Femur (tissue), 1 donor: ENCODE measurements around the gene SURF1.
"Not testable (repeated sequence)": the region's sequence is repeated elsewhere in the genome, so short reads cannot be mapped to it uniquely, and the experiment has no call there.

Source experiments
- DNase-seq: peaks from one replicate; pipeline ENCODE4 v3.0.0-alpha.2; 2017

SURF1 gene

DNA sequence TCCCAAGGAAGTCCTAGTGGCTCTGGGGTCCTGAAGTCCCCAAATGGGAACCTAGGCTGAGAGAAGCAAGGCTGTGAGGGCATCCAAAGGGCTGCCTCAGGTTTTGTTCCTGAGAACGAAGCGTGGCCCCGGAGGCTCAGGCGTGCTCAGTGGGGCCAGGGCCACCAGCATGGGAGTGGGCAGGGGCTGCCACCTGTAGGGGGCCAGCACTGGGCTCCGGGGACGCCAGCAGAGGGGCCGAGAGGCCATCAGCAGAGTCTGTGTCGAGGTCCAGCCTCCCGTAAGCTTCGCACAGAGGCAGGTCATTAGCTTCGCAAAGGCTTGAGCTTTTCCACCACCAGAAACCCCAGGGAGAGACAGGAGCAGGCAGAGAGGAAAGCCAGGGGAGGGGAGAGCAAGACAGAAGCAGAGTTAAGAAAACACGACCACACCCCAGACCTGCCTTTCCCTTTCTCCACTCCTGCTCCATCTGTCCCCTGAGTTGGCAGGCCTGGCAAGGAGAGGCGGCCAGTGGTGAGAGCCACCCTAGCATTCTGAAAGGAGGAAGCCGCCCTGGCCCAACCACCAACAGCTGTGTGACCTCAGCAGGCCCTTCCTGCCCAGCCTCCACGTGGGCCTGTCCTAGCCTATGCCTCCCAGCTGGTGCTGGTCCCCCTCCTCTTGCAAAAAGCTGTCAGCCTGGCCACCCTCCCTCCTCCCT, 14.8 kb downstream of the SURF1 start:
- peak; percentile 71 for DNase-seq

DNA sequence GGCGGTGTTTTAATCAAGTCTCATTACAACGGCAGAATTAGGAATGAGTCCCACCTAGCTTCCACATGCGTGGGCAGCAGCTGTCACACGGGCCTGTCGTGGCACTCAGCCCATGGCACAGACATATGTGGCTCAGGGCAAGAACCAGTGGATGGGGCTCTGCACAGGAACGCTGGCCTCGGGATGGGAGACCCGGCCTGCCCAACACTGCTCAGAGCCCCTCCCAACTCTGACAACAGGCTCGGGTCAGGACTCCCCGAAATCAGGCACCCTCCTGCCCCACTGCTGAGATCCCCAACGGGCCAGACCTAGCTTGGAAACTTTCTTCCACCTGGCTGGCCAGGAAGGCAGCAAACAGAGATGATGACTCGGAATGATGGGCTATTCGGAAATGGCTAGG, 15.4 kb downstream of the SURF1 start:
- DNase-seq: no peak

DNA sequence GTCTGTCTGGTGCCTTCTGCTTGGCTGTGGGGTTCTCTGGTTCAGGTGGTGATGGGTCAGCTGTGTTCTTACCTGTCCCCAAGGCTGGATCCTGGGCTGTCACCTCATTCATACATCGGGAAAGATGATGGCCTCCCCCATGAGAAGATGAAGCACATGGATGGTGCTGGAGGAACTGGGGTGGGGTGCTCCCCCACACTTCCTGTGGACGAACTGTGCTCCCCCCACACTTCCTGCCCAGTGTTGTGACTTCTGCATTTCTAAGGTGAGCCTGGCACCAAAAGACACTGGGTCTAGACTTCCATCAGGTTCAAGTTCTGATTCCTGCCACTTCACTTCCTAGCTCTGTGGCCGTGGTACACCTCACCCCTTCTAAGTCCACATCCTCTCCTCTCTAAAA, 16.0 kb downstream of the SURF1 start:
- no peak for DNase-seq

DNA sequence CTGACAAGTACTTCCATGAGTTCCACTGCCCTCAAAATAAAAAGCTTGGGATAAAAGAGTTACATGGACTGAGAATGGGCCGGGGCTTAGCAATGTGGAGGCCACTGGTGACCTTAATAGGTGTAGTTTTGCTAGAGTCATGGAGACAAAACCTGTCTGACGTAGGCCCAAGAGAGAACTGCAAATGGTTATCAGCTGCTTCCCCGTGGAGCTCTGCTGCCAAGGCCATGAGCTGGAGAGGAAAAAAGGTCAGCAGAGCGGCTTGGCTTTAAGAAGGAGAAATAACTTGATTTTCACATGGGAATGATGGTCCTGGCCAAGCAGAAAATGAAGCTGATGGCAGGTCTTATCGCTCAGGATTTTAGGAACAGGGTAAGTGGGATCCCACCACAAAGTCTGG, 16.6 kb downstream of the SURF1 start:
- no peak for DNase-seq

DNA sequence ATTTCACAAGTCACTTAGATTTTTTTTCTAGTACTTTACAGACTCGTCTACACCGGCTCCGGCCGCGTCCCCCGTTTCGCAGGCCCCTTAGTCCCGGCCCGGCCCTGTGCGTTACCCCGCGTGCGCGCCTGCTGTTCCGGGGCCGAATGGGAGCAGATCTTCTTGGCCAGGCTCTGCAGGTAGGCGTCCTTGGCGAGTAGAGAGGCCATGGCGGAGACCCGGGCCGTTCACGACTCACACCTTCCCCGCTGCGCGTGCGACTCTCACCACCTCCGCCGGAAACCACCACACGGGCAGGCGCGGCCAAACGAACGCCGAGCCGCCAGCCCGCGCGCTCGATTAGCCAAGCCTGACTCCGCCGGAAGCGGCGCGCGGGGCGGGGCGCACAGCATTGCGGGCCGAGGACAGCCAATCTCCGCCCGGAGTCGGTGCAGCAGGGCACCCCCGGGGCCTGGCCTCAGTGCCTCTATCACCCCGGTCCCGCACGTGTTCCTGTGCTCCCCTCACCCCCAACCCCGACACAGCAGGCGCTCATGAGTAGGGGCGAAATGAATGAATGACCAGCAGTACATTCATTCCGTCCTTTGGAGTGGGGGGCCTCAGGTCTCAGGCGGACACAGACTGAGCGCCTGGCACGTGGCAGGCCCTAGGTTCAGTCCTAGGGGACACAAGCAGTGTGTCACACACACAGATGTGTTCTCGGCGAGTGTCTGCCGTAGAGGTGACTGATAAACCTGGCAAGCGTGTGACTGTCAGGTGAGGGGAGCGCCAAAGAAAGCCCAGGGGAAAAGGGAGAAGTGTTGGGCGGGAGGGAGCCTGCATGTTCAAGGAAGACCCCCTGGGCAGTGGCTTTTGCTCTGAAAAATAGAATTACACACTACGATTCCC, 20.1 kb downstream of the SURF1 start, which contains the start of gene SURF6:
Gene SURF6, minus strand, starts transcription at position 265 of the 888 bp plus-strand sequence. Its CDS starts 56 bp downstream, at position 209.
- peak; percentile 93 for DNase-seq

DNA sequence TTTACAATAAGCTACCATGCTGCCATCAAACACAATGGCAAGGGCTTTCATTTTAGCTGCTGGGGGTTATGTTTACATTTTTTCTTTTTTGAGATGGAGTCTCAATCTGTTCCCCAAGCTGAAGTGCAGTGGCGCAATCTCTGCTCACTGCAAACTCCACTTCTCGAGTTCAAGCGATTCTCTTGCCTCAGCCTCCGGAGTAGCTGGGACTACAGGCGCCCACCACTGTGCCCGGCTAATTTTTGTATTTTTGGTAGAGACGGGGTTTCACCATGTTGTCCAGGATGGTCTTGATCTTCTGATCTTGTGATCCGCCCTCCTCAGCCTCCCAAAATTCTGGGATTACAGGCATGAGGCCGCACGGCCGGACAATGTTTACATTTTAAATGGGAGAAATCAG, 21.4 kb downstream of the SURF1 start:
- DNase-seq: not testable (repeated sequence)

DNA sequence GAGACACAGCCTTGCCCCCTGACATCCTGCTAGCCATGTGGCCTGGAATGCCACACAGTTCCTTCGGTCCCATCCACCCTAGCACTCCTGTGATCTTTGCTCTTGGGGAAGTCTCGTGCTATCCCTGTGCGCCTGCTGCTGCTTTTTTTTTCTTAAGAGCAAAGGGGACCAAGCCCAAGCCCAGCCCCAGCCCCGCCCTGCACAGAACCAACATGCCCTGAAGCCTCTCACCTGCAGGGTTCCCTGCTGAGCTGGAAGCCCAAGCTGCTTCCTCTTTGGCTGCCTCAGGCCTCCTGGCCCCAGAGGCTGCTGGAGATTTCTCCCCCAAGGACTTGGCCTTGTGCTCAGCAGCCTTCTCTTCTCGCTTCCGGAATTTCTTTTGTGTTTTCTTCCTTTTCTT, 22.1 kb downstream of the SURF1 start:
- no peak for DNase-seq

DNA sequence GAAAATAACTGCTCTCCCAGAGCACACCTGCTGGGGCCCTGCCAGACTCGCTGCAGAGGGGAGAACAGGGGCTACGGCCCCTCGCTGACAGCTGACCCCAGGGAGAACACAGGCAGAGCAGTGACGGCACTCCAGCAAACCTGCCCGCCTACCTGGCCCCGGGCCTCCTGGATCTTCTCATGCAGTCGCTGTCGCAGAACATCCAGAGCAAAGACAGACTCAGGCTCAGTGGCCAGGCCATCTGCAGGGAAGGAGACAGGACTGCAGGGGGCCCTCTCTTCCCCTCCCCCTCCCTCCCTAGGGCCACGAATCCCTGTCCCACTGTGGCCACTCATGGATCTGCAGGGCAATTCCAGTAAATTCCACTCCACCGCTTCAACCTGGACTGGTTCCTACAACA, 22.7 kb downstream of the SURF1 start:
- DNase-seq: no peak

DNA sequence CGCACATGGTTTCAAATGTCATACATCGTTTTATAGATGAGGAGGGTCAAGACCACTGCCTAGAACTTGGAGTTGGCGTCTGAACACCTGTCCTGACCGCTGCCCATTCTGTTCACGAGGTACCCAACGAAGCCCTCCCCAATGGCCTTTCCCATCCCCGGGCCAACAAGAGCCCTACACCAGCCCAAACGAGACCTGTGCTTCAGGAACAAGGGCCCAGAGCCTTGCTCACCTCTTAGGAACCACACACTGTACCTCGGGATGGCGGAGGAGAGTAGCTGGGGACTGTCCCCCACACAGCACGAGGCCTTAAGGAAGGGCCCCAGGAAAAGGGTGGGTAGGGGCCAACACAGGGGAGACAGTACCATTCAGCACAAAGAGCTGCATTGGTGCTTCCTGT, 23.3 kb downstream of the SURF1 start:
- DNase-seq: no peak

DNA sequence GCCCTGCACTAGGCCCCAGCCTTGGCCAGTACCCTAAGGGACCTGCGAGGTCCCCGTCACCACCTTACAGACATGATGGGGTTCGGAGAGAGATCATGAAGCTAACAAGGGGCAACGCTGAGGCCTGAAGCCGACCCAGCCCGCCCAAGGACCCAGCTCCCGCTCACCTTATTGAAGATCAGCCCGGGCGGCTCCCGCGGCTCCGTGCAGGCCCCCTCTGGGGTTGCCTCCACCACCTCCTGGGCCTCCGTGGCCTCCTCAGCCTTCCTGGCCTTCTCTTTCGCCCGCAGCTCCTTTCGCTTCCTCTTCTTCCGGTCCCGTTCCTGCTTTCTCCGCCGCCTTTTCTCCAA, 23.9 kb downstream of the SURF1 start:
- DNase-seq: no peak

DNA sequence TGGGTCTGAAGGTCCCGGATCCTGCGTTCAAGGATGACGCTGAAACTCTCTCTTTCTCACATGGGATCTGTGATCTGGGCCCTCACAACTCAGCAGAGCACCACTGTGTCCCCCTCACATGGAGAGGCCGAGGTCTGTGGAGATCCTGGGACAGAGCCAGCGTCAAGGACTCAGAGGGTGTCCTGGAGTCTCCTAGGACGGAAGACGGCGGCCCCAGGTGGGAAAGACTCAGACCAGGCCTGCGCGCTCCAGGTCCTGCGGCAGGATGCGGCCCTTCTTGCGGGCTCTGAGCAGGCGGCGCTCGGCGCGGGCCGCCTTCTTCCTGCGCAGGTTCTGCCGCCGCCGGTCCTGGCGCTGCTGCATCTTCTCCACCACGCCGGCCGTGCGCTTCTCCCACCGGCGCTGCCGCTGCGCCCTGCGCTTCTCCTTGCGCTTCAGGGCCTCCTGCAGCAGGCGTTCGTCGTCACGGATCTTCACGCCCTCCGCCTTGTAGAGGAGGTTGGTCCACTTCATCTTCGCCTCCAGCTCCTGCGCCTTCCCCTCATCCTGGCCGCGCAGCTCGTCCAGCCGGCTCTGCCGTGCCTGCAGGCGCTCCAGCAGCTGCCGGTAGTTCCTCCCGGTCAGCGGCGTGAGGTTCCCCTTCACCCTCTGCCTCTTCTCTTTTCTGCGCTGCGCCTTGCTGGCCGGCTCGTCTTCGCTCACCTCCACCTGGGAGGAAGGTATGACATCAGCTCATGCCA, 24.5 kb downstream of the SURF1 start:
- DNase-seq: no peak

DNA sequence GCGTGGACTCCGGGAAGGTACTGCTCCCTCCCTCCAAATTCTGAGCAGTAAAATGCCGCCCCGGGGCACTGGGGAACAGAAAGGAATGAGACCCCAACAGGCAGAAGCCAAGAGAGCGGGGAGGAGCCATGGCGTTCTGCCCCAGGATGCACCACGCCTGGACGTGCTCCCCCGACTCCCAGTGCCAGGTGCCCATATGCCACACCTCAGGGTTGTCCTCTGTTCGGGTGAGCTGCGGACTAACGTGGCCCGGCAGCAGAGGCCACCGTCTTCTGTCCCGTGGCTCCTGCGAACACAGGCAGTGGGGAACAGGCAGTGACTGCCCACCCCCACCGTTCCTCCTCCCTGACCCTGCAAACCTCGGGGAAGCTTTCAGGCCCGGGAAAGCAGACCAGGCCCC, 25.1 kb downstream of the SURF1 start:
- DNase-seq: no peak

DNA sequence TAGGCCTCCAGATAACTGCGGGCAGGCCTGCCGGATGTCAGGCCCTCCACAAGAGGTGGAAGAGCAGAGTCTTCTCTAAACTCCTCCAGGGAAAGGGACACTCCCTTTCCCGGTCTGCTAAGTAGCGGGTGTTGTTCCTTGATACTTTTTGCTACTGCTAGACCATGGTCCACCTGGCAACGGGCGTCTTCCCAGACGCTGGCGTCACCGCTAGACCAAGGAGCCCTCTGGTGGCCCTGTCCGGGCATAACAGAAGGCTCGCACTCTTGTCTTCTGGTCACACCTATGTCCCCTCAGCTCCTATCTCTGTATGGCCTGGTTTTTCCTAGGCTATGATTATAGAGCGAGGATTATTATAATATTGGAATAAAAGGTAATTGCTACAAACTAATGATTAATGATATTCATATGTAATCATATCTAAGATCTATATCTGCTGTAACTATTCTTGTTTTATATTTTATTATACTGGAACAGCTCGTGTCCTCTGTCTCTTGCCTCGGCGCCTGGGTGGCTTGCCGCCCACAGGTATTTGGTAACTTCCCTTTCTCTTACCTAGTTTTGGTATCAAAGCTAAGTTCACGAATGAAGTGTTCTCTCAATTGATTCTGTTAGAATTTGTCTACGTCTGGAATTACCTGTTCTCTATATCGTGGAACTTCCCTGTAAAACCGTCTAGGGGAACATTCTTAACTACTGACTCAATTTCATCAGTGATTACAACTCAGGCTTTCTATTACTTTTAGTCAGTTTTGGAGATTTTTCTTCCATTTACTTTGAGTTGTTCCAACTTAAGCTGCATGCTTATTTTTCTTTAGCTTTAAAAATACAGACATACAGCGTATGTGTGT, 26.8 kb downstream of the SURF1 start:
- DNase-seq: not testable (repeated sequence)

DNA sequence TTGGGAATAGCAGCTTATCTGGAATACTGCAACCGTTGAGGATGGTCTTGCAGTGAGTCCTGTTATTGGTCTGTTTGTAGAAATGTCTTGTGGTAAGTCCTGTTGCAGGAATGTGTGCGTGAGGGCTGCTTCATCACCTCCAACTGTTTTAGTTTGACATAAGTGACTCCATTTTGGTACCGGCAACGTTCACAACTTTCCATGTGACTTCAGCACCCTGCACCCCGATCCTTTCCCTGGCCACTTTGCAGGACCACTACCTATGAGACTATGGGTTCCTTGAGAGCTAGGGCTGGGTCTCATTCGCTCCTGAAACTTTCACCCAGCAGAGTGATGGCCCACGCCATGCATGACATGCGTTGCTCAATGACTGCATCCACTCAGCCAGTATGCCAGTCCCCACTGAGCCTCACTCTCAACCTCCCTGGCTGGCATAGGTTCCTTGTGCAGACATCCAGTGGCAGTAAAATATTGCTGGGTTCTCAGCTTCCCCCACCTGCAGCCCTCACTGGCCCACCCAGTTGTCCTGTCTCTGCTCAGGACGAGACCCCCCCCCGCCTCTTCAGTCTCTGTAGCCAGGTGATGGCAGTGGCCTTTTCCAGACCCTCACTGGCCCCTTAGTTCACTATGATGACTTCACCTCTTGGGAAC, 28.3 kb downstream of the SURF1 start:
- DNase-seq: no peak

DNA sequence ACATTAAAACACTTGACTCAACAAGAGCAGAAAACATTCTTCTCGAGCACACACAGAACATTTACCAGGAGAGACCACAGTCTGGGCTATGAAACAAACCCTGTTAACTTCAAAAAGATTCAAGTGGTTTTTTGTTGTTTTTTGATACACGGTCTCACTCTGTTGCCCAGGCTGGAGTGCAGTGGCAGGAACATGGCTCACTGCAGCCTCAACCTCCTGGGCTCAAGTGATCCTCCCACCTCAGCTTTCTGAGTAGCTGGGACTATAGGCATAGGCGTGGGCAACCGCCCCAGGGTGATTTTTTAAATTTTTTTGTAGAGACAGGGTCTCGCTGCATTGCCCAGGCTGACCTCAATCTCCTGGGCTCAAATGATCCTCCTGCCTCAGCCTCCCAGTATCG, 29.3 kb downstream of the SURF1 start:
- not testable (repeated sequence) for DNase-seq

DNA sequence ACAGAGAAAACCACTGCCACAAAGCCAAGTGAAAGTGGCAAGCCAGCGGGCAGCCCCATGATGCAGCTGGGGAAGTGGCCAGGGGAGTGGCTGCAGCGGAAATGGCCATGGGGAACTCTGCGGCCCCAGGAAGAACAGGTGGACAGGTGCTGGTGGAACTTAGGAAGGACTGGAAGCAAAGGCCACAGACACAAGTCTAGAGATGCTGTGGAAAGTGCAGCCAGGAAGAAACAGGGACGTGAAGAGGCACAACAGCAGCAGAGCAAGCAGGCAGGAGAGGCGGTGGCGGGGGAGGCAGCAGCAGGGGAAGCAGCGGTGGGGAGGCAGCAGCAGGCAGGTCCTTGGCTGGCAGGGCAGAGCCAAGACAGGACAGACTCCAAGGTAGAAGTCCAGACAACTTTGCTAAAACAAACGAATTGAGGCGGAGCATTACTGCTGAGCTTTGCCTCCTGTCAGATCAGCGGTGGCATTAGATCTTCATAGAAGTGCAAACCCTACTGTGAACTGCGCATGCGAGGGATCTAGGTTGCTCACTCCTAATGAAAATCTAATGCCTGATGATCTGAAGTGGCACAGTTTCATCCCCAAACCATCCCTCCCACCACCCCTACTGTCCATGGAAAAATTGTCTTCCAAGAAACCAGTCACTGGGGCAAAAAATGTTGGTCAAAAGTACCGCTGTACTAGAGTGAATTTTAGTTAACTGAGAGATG, 32.1 kb downstream of the SURF1 start:
- DNase-seq: no peak

DNA sequence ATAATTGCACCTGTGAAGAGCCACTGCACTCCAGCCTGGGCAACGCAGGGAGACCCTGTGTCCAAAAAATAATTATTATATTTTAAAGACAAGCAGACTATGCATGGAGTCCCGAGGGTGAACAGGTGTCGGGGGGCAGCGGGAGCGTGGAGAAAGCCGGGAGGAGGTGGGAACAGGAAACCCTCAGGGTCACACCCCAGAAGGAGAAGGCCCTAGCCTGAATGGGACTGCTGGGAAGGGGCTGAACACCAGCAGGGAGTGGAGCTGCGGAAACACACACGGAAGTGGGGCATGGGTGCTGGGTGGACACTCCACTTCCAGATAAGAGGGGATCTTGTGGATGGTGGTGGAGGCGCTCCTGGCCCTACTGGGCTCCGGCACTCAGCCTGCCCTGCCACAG, 33.1 kb downstream of the SURF1 start:
- no peak for DNase-seq

DNA sequence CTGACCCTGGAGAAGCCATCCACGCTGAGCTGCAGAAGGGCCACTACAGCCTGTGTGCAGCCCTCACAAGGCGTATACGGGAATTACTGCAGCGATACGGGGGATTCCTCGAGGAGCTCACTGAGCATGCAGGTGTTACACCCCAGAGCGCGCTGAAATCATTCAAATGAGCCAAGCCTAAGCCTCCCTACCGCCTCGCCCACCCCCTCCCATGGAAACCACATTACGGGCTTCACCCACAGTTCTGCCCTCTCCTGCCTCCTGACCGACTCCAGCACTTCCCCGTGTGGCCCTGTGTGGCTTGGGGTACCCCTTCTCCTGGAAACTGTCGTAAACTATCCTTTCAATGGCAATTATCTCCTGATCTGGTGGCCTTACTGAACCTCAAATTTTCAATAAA, 33.6 kb downstream of the SURF1 start:
- no peak for DNase-seq

DNA sequence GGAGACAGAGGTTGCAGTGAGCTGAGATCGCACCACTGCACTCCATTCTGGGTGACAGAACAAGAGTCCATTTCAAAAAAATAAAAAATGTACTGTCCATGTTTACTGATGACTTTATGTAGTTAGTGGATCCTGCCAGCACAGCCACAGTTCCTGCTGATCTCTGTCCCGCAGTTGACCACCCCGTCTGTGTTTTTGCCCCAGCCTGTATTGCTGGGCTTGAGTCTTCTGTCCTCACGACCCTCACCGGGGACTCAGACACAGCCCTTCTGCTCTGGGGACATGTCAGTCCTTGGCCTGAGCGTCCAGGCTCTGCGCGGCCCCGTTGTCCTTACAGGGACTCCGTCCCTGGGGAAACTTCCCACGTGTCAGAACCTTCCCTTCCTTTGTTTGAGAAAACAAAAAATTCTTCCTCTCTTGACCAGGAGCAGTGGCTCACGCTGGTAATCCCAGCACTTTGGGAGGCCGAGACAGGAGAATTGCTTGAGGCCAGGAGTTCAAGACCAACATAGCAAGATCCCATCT, 34.8 kb downstream of the SURF1 start:
- DNase-seq: no peak

DNA sequence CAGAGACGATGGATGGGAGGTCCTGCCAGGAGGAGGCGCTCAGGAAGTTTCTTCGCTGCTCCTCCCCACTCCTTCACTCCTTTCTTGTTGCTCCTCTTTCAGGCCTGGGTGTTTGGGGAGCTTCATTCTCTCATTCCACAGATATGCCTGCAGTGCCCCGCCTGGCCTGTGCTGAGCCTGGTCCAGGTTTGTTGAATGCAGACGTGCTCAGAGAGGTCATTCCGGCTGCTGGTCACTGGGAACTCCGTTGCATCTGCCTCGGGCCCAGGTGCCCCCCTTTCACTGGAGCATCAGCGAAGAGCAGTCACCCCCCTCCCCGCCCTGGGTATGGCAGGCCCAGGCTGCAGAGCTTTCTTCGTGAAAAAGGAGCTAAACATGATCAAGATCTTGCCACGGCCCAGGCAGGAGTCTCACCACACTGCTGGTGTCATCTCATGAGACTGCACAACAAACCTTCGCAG, 35.8 kb downstream of the SURF1 start:
- no peak for DNase-seq

DNA sequence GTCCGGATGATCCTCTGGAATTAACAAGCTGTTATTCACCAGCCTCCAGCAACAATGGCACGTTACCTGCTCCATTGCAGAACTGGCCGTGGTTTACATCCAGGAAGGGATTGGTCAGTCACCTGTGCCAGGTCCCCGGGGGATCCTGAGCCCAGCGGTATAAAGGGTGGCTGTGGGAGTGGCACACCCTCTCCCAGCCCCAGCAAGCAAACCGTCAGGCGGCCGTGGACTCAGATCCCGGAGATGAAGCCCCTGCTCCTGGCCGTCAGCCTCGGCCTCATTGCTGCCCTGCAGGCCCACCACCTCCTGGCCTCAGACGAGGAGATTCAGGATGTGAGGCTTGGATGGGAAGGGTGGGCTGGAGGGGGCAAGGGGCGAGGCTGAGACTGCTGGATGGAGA, 38.7 kb downstream of the SURF1 start:
- not testable (repeated sequence) for DNase-seq
